H9 (cell line): ENCODE data around the gene TLR10. TPM values are rescaled to one million over a fixed set of nuclear protein-coding genes. Genes with fewer than 3 reads are reported as not detected.

ENCODE experiments used
- DNase-seq: peaks from one replicate; pipeline ENCODE4 v3.0.0-alpha.2; 2017
- H2AFZ ChIP-seq: one replicate; pipeline ENCODE4 v1.6.1; 2013; ENCODE audit warnings: mild to moderate bottlenecking, low read length, control low read depth, moderate library complexity
- H2AK5ac ChIP-seq: 2 replicates; pipeline ENCODE4 v1.6.1; 2013; ENCODE audit warnings: low read length, control low read depth, mixed read lengths; ENCODE audit not compliant: insufficient read length
- H2BK120ac ChIP-seq: one replicate; pipeline ENCODE4 v1.6.1; 2013; ENCODE audit warnings: low read depth, mild to moderate bottlenecking, low read length, control low read depth, inconsistent platforms; ENCODE audit not compliant: poor library complexity, severe bottlenecking
- H2BK12ac ChIP-seq: 2 replicates; pipeline ENCODE4 v1.6.1; 2013; ENCODE audit warnings: low read length, control low read depth, mixed read lengths, low read depth; ENCODE audit not compliant: insufficient read length
- H2BK15ac ChIP-seq: 2 replicates; pipeline ENCODE4 v1.6.1; 2013; ENCODE audit warnings: low read depth, low read length, control low read depth
- H2BK20ac ChIP-seq: one replicate; pipeline ENCODE4 v1.6.1; 2013; ENCODE audit warnings: low read depth, mild to moderate bottlenecking, low read length, control low read depth, inconsistent platforms; ENCODE audit not compliant: poor library complexity, severe bottlenecking
- H2BK5ac ChIP-seq: 2 replicates; pipeline ENCODE4 v1.6.1; 2013; ENCODE audit warnings: low read length, control low read depth, mixed read lengths; ENCODE audit not compliant: insufficient read length
- H3K14ac ChIP-seq: 2 replicates; pipeline ENCODE4 v1.6.1; 2013; ENCODE audit warnings: low read length, control low read depth; ENCODE audit not compliant: insufficient read depth
- H3K18ac ChIP-seq: 2 replicates; pipeline ENCODE4 v1.6.1; 2013; ENCODE audit warnings: low read depth, mild to moderate bottlenecking, mixed read lengths, low read length, control low read depth; ENCODE audit not compliant: insufficient read length
- H3K23ac ChIP-seq: 2 replicates; pipeline ENCODE4 v1.6.1; 2013; ENCODE audit warnings: low read length, control low read depth, mixed read lengths, low read depth; ENCODE audit not compliant: insufficient read length
- H3K23me2 ChIP-seq: 2 replicates; pipeline ENCODE4 v1.6.1; 2013; ENCODE audit warnings: low read depth, mild to moderate bottlenecking, mixed read lengths, low read length, control low read depth; ENCODE audit not compliant: insufficient read length, poor library complexity, severe bottlenecking
- H3K27ac ChIP-seq: 2 replicates; pipeline ENCODE4 v1.5.1; 2013; ENCODE audit warnings: low read length, control low read depth, mixed read lengths, low read depth; ENCODE audit not compliant: insufficient read length
- H3K27me3 ChIP-seq: 2 replicates; pipeline ENCODE4 v1.6.1; 2013; ENCODE audit warnings: low read length, control low read depth, inconsistent platforms; ENCODE audit not compliant: insufficient read depth
- H3K4ac ChIP-seq: 2 replicates; pipeline ENCODE4 v1.6.1; 2013; ENCODE audit warnings: low read depth, mild to moderate bottlenecking, control low read depth, inconsistent platforms, low read length, moderate library complexity
- H3K4me1 ChIP-seq: 2 replicates; pipeline ENCODE4 v1.6.1; 2013; ENCODE audit warnings: low read length, control low read depth, inconsistent platforms; ENCODE audit not compliant: insufficient read depth
- H3K4me2 ChIP-seq: 2 replicates; pipeline ENCODE4 v1.6.1; 2013; ENCODE audit warnings: low read length, control low read depth, mixed read lengths; ENCODE audit not compliant: insufficient read length, insufficient read depth
- H3K56ac ChIP-seq: 2 replicates; pipeline ENCODE4 v1.6.1; 2013; ENCODE audit warnings: low read depth, mild to moderate bottlenecking, mixed read lengths, low read length, control low read depth; ENCODE audit not compliant: insufficient read length
- H3K79me1 ChIP-seq: 2 replicates; pipeline ENCODE4 v1.6.1; 2013; ENCODE audit warnings: low read depth, mild to moderate bottlenecking, moderate library complexity, low read length, control low read depth, inconsistent platforms; ENCODE audit not compliant: insufficient read depth, poor library complexity, severe bottlenecking
- H3K79me2 ChIP-seq: 2 replicates; pipeline ENCODE4 v1.6.1; 2013; ENCODE audit warnings: low read length, control low read depth, inconsistent platforms; ENCODE audit not compliant: insufficient read depth
- H3K9ac ChIP-seq: 2 replicates; pipeline ENCODE4 v1.6.1; 2013; ENCODE audit warnings: low read length, control low read depth, mixed read lengths; ENCODE audit not compliant: insufficient read length; ENCODE audit errors: extremely low read depth
- H3K9me3 ChIP-seq: one replicate; pipeline ENCODE4 v1.6.1; 2013; ENCODE audit warnings: low read depth, low read length, inconsistent platforms; ENCODE audit not compliant: control insufficient read depth
- H3T11ph ChIP-seq: one replicate; pipeline ENCODE4 v1.6.1; 2013; ENCODE audit warnings: mild to moderate bottlenecking, low read length, control low read depth, inconsistent platforms
- H4K20me1 ChIP-seq: one replicate; pipeline ENCODE4 v1.6.1; 2013; ENCODE audit not compliant: control insufficient read depth, insufficient read length, insufficient read depth
- H4K5ac ChIP-seq: 2 replicates; pipeline ENCODE4 v1.6.1; 2013; ENCODE audit warnings: low read depth, mild to moderate bottlenecking, mixed read lengths, low read length, control low read depth; ENCODE audit not compliant: insufficient read length
- H4K8ac ChIP-seq: replicated peaks from 2 replicates; pipeline ENCODE4 v1.6.1; 2013; ENCODE audit warnings: low read length, control low read depth, mixed read lengths, low read depth; ENCODE audit not compliant: insufficient read length
- H4K91ac ChIP-seq: 2 replicates; pipeline ENCODE4 v1.6.1; 2013; ENCODE audit warnings: low read depth, mild to moderate bottlenecking, moderate library complexity, mixed read lengths, low read length, control low read depth; ENCODE audit not compliant: insufficient read length
- H3K27ac Mint-ChIP-seq, 3 experiments: 2 replicates in 2 of 3; 3 replicates in 1 of 3; pipeline ENCODE4 v1.8.0; 2020 to 2021; ENCODE audit warnings: mixed read lengths in 3 of 3, mild to moderate bottlenecking in 1 of 3, moderate library complexity in 1 of 3
- H3K27me3 Mint-ChIP-seq: 2 replicates; pipeline ENCODE4 v1.8.0; 2021; ENCODE audit warnings: low read depth, mild to moderate bottlenecking, moderate library complexity, mixed read lengths
- H3K36me3 Mint-ChIP-seq, 3 experiments: 2 replicates in 2 of 3; 3 replicates in 1 of 3; pipeline ENCODE4 v1.8.0; 2020 to 2021; ENCODE audit warnings: low read depth in 3 of 3, mixed read lengths in 3 of 3; ENCODE audit not compliant: insufficient read depth in 1 of 3
- H3K4me1 Mint-ChIP-seq, 2 experiments: 2 replicates each; pipeline ENCODE4 v1.8.0; 2020; ENCODE audit warnings: mixed read lengths in 2 of 2
- H3K4me3 Mint-ChIP-seq, 2 experiments: 2 replicates in 1 of 2; 3 replicates in 1 of 2; pipeline ENCODE4 v1.8.0; 2020 to 2021; ENCODE audit warnings: mild to moderate bottlenecking in 2 of 2, mixed read lengths in 2 of 2, moderate library complexity in 1 of 2
- H3K9me3 Mint-ChIP-seq, 2 experiments: 2 replicates in 1 of 2; 3 replicates in 1 of 2; pipeline ENCODE4 v1.8.0; 2020; ENCODE audit warnings: mild to moderate bottlenecking in 2 of 2, mixed read lengths in 2 of 2, moderate library complexity in 1 of 2
- CTCF ChIP-seq: fragments of 200-600 bp; sonication (generic); conservative IDR thresholded peaks from 3 replicates; pipeline ENCODE4 v1.8.0; 2021; ENCODE audit warnings: antibody characterized with exemption, mild to moderate bottlenecking
- WGBS: extraction: QIAGEN DNeasy Blood & Tissue Kit; methylation state at CpG from one replicate; pipeline ENCODE4 v1.1.7; 2013; ENCODE audit warnings: missing lambda C conversion rate, low lambda C conversion rate, mixed read lengths; ENCODE audit not compliant: insufficient read length; ENCODE audit errors: extremely low coverage; 5-methylcytosine and 5-hydroxymethylcytosine counted together
- total RNA-seq: library from RNA; stranded (reverse); gene quantifications from 2 replicates; pipeline ENCODE4 v1.2.1, GENCODE V29; 2021

The TLR10 gene
- total RNA-seq, 1 experiment from 2014 or later = not detected

- H3K9ac ChIP-seq = no peak overlapping the region
- Mint-ChIP-seq H3K4me1 (no peaks in the 10 kb centered on the region), H3K4me3 (no peak overlapping the region), H3K27me3 (peaks cover 4% of the 10 kb centered on the region; the same call in 1 of the 2 replicates), H3K36me3 (no peaks in the 10 kb centered on the region), H3K9me3 (peaks cover 7 to 10% of the 10 kb centered on the region in 2 experiments; a peak in 3 of 5 replicates), H3K27ac (no peak overlapping the region)
- no peak overlapping the region for H3K23ac ChIP-seq
- no peaks in the 10 kb centered on the region for H3K79me1 ChIP-seq
- WGBS = no CpG with 5 or more reads among the region's 3 CpGs
- no peak overlapping the region for H2BK5ac ChIP-seq
- H3K27ac ChIP-seq = no peak overlapping the region
- no peaks in the 10 kb centered on the region for H3K23me2 ChIP-seq
- no peak overlapping the region for H3K56ac ChIP-seq
- H3K4me1 ChIP-seq = no peaks in the 10 kb centered on the region
- H4K20me1 ChIP-seq = no peaks in the 10 kb centered on the region
- H3K4me2 ChIP-seq = no peak overlapping the region
- no peak overlapping the region for H4K5ac ChIP-seq
- no peak for TF ChIP-seq CTCF
- H3K18ac ChIP-seq = no peak overlapping the region
- no peak overlapping the region for H2BK120ac ChIP-seq
- H4K8ac ChIP-seq = no peak overlapping the region
- H2AK5ac ChIP-seq = no peak overlapping the region
- DNase-seq = no peak
- no peak overlapping the region for H4K91ac ChIP-seq
- no peak overlapping the region for H2BK12ac ChIP-seq
- H3K9me3 ChIP-seq = no peaks in the 10 kb centered on the region
- H2BK15ac ChIP-seq = no peak overlapping the region
- H3K14ac ChIP-seq = no peak overlapping the region
- H3K27me3 ChIP-seq = no peaks in the 10 kb centered on the region
- H3K4ac ChIP-seq = no peak overlapping the region
- H3K79me2 ChIP-seq = no peaks in the 10 kb centered on the region
- no peak overlapping the region for H2BK20ac ChIP-seq
- H3T11ph ChIP-seq = no peak overlapping the region
- H2AFZ ChIP-seq = no peak overlapping the region
Measured at GRCh38 chr4:38814386-38814785, 31.6 kb upstream of the TLR10 start.
